CD4-positive, alpha-beta T cell treated with Interleukin-6 at 100 ng/mL for 8 hours (primary cell): ENCODE data around the gene FSHR.

Experiments
- DNase-seq: peaks from one replicate; pipeline ENCODE4 v3.0.0-alpha.2; 2020; ENCODE audit warnings: mixed read lengths, low spot score

Gene FSHR

GRCh38 chr2:49029406-49029805, 124.9 kb downstream of the FSHR start:
- DNase-seq, result no peak

- no peak for DNase-seq
Observed at GRCh38 chr2:49028101-49028500, 126.2 kb downstream of the FSHR start.

GRCh38 chr2:49026706-49027105, 127.6 kb downstream of the FSHR start:
- no peak for DNase-seq

- DNase-seq, result no peak
Observed at GRCh38 chr2:49021271-49021670, 133.0 kb downstream of the FSHR start.

- no peak for DNase-seq
Observed at GRCh38 chr2:49005261-49005660, 149.1 kb downstream of the FSHR start.

- no peak for DNase-seq
Observed at GRCh38 chr2:49004036-49004626, 150.2 kb downstream of the FSHR start.

GRCh38 chr2:49003201-49003600, 151.1 kb downstream of the FSHR start:
- no peak for DNase-seq

GRCh38 chr2:49002750-49003149, 151.6 kb downstream of the FSHR start:
- DNase-seq, result no peak

GRCh38 chr2:49000695-49001094, 153.6 kb downstream of the FSHR start:
- no peak for DNase-seq

- no peak for DNase-seq
Observed at GRCh38 chr2:48998449-48998848, 155.9 kb downstream of the FSHR start.

- no peak for DNase-seq
Observed at GRCh38 chr2:48993576-48993975, 160.7 kb downstream of the FSHR start.

- no peak for DNase-seq
Observed at GRCh38 chr2:48991415-48992131, 162.7 kb downstream of the FSHR start.

- no peak for DNase-seq
Observed at GRCh38 chr2:48984922-48985321, 169.4 kb downstream of the FSHR start.

GRCh38 chr2:48983551-48983950, 170.8 kb downstream of the FSHR start:
- no peak for DNase-seq

- DNase-seq, result no peak
Observed at GRCh38 chr2:48982887-48983435, 171.4 kb downstream of the FSHR start.

GRCh38 chr2:48980846-48981245, 173.5 kb downstream of the FSHR start:
- no peak for DNase-seq

- DNase-seq, result no peak
Observed at GRCh38 chr2:48979691-48980090, 174.6 kb downstream of the FSHR start.

GRCh38 chr2:48978131-48978530, 176.2 kb downstream of the FSHR start:
- DNase-seq, result no peak

- DNase-seq, result no peak
Observed at GRCh38 chr2:48971801-48972200, 182.5 kb downstream of the FSHR start.

- no peak for DNase-seq
Observed at GRCh38 chr2:48968011-48968410, 186.3 kb downstream of the FSHR start.

- DNase-seq, result no peak
Observed at GRCh38 chr2:48965204-48965603, 189.1 kb downstream of the FSHR start.

GRCh38 chr2:48961009-48961408, 193.3 kb downstream of the FSHR start:
- no peak for DNase-seq

- no peak for DNase-seq
Observed at GRCh38 chr2:48954935-48955334, 199.4 kb downstream of the FSHR start.

- DNase-seq, result no peak
Observed at GRCh38 chr2:48954311-48954710, 200.0 kb downstream of the FSHR start.
